ENCODE data around the gene ARID1B. TPM values are rescaled to one million over a fixed set of nuclear protein-coding genes. Genes with fewer than 3 reads are reported as not detected.

Gene ARID1B
- total RNA-seq, 1 experiment from 2014 or later: 58.8 TPM

DNA sequence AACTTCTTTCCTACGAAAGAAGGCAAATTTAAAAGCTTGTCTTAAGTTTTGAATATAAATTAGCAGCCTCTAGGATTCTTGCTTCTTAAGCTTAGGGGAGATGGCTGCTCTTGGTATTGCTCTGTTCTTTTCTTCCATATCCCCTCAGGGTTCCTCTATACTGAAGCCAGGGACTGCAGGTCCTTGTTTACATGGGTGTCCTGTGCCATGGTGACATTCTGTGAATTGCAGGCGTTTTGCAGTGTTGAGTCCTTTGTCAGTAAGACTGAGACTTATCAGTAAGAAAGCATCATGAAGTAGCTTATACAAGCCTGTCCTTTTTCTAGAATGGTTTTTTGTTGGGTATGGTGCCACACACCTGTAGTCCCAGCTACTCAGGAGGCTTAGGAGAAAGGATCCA lies 147.8 kb downstream of the ARID1B start:
- Histone ChIP-seq H3K4me3 (ENCODE audit: low read depth, low read length) (no peak overlapping the region), H3K27me3 (replicated peaks; ENCODE audit: control insufficient read depth, insufficient read depth, low read length) (no peaks in the 10 kb centered on the region), H3K9me3 (no peaks in the 10 kb centered on the region), H3K4me1 (peaks cover 23% of the 10 kb centered on the region), H3K36me3 (ENCODE audit: control insufficient read depth, insufficient read depth, low read length) (no peaks in the 10 kb centered on the region)
- DNase-seq: no peak
- no peaks in the 10 kb centered on the region for H3K27me3 Mint-ChIP-seq (ENCODE audit: insufficient read depth, unreplicated experiment)
- H3K4me3 Mint-ChIP-seq (ENCODE audit: unreplicated experiment): no peak overlapping the region
- H3K9me3 Mint-ChIP-seq (ENCODE audit: unreplicated experiment): no peaks in the 10 kb centered on the region
- CTCF ChIA-PET: no interaction called here
- TF ChIP-seq, protein P1, sequence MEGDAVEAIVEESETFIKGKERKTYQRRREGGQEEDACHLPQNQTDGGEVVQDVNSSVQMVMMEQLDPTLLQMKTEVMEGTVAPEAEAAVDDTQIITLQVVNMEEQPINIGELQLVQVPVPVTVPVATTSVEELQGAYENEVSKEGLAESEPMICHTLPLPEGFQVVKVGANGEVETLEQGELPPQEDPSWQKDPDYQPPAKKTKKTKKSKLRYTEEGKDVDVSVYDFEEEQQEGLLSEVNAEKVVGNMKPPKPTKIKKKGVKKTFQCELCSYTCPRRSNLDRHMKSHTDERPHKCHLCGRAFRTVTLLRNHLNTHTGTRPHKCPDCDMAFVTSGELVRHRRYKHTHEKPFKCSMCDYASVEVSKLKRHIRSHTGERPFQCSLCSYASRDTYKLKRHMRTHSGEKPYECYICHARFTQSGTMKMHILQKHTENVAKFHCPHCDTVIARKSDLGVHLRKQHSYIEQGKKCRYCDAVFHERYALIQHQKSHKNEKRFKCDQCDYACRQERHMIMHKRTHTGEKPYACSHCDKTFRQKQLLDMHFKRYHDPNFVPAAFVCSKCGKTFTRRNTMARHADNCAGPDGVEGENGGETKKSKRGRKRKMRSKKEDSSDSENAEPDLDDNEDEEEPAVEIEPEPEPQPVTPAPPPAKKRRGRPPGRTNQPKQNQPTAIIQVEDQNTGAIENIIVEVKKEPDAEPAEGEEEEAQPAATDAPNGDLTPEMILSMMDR (IDR thresholded peaks at IDR 0.05; ENCODE audit: insufficient read depth in 1 of 2, low read depth in 1 of 2, low read length in 1 of 2, severe bottlenecking in 1 of 2, unreplicated experiment in 1 of 2): no peak
- H3K36me3 Mint-ChIP-seq (ENCODE audit: insufficient read depth, unreplicated experiment): peaks cover 8% of the 10 kb centered on the region
- intact Hi-C loops (cut with micrococcal nuclease; ENCODE audit: unreplicated experiment): no loop called here
- H3K27ac Mint-ChIP-seq (ENCODE audit: unreplicated experiment): no peak overlapping the region
- peaks cover 10% of the 10 kb centered on the region for H3K4me1 Mint-ChIP-seq (ENCODE audit: low read depth, unreplicated experiment)
- POLR2A ChIA-PET: no interaction called here
- BruUV-seq (replicated peaks): no TSS peak

DNA sequence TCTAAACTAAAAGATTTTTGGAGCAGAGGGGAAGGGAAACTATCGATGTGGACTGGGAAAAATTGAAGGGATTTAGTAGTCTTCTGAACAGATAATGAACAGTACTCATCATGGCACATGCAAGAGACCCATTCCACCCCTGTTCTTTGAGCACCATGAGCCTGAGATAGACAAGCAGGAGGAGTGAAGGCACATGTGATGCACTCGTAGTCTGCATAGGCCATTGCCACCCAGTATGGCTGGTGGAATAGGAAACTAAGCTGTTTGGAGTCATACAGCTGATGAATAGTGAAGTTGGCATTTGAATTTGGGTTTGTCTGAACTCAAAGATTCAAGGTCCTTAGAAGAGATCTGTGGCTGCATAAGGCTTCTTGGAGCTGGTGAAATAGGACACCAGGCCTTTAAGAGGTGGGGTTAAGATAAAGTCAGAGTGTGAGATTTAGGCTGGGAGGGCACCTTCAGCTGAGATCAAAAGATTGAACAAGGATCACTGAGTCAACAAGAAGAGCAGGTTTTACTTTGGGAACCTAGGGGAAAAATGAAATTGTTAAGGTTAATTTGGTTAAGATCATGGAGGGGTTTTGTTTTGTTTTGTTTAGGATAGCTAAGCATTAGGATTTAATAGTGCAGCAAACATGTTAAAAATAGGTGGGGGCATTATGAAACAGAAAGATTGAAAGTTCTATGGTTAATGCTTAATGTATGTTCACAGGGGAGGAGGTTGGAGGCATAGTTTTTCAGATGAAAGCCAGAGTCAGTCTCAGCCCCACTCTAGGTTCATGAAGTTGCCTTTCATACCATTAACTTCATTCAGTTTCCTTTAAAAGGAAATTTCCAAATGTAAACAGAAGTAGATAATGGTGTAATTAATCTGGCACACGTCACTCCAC lies 148.8 kb downstream of the ARID1B start:
- peak in 1 of 2 experiments; percentile 39 for DNase-seq
- Histone ChIP-seq H3K36me3 (ENCODE audit: control insufficient read depth, insufficient read depth, low read length) (no peaks in the 10 kb centered on the region), H3K4me1 (peaks cover 23% of the 10 kb centered on the region), H3K9me3 (no peaks in the 10 kb centered on the region), H3K4me3 (ENCODE audit: low read depth, low read length) (no peak overlapping the region), H3K27me3 (replicated peaks; ENCODE audit: control insufficient read depth, insufficient read depth, low read length) (no peaks in the 10 kb centered on the region)
- no peaks in the 10 kb centered on the region for H3K27me3 Mint-ChIP-seq (ENCODE audit: insufficient read depth, unreplicated experiment)
- peaks cover 10% of the 10 kb centered on the region for H3K4me1 Mint-ChIP-seq (ENCODE audit: low read depth, unreplicated experiment)
- intact Hi-C loops (cut with micrococcal nuclease; ENCODE audit: unreplicated experiment): no loop called here
- BruUV-seq (replicated peaks): no TSS peak
- peaks cover 8% of the 10 kb centered on the region for H3K36me3 Mint-ChIP-seq (ENCODE audit: insufficient read depth, unreplicated experiment)
- ChIA-PET CTCF (no interaction called here), POLR2A (no interaction called here)
- H3K9me3 Mint-ChIP-seq (ENCODE audit: unreplicated experiment): no peaks in the 10 kb centered on the region
- H3K4me3 Mint-ChIP-seq (ENCODE audit: unreplicated experiment): peak overlapping the region; percentile 51
- H3K27ac Mint-ChIP-seq (ENCODE audit: unreplicated experiment): peak overlapping the region; percentile 16
- TF ChIP-seq, protein P1 (IDR thresholded peaks at IDR 0.05; ENCODE audit: insufficient read depth in 1 of 2, low read depth in 1 of 2, low read length in 1 of 2, severe bottlenecking in 1 of 2, unreplicated experiment in 1 of 2): no peak

DNA sequence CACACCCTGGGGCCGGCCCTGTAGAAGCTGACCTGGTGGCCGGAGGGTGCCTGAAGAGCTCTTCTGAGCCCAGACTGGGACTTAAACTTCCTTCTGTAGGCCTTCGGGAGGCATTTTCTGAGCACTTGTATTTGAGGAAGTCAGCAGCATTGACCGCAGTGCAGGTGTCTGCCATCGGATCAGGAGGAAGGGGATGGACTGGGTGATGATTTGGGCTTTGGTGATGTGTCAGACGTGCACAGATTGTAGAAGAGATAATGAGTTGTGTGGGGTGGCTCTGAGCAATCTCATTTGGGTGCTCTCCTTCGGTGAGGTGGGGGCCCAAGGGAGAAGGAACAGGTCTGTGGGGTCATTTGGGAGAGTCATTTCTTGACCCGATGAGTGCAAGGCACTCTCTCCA lies 150.9 kb downstream of the ARID1B start:
- Histone ChIP-seq H3K4me1 (peaks cover 32% of the 10 kb centered on the region), H3K4me3 (ENCODE audit: low read depth, low read length) (no peak overlapping the region), H3K36me3 (ENCODE audit: control insufficient read depth, insufficient read depth, low read length) (no peaks in the 10 kb centered on the region), H3K9me3 (no peaks in the 10 kb centered on the region), H3K27me3 (replicated peaks; ENCODE audit: control insufficient read depth, insufficient read depth, low read length) (no peaks in the 10 kb centered on the region)
- POLR2A ChIA-PET: no interaction called here
- Mint-ChIP-seq H3K9me3 (ENCODE audit: unreplicated experiment) (no peaks in the 10 kb centered on the region), H3K27ac (ENCODE audit: unreplicated experiment) (no peak overlapping the region), H3K4me3 (ENCODE audit: unreplicated experiment) (no peak overlapping the region), H3K4me1 (ENCODE audit: low read depth, unreplicated experiment) (peaks cover 10% of the 10 kb centered on the region), H3K27me3 (ENCODE audit: insufficient read depth, unreplicated experiment) (no peaks in the 10 kb centered on the region), H3K36me3 (ENCODE audit: insufficient read depth, unreplicated experiment) (peaks cover 8% of the 10 kb centered on the region)
- TF ChIP-seq, protein P1 (IDR thresholded peaks at IDR 0.05; ENCODE audit: insufficient read depth in 1 of 2, low read depth in 1 of 2, low read length in 1 of 2, severe bottlenecking in 1 of 2, unreplicated experiment in 1 of 2): no peak
- intact Hi-C loops (cut with micrococcal nuclease; ENCODE audit: unreplicated experiment): no loop called here
- DNase-seq: no peak
- no TSS peak for BruUV-seq (replicated peaks)
- CTCF ChIA-PET: no interaction called here

All from Caco-2 (cell line).